Limb (tissue), 2 donors: ENCODE measurements around the gene RCVRN.
"Not testable (repeated sequence)": the region's sequence is repeated elsewhere in the genome, so short reads cannot be mapped to it uniquely, and the experiment has no call there.

Experiments used
- DNase-seq, 2 donors: peaks; one replicate each; pipeline ENCODE4 v3.0.0-alpha.2; 2016; ENCODE audit errors: extremely low spot score in 2 of 2

RCVRN gene

DNA sequence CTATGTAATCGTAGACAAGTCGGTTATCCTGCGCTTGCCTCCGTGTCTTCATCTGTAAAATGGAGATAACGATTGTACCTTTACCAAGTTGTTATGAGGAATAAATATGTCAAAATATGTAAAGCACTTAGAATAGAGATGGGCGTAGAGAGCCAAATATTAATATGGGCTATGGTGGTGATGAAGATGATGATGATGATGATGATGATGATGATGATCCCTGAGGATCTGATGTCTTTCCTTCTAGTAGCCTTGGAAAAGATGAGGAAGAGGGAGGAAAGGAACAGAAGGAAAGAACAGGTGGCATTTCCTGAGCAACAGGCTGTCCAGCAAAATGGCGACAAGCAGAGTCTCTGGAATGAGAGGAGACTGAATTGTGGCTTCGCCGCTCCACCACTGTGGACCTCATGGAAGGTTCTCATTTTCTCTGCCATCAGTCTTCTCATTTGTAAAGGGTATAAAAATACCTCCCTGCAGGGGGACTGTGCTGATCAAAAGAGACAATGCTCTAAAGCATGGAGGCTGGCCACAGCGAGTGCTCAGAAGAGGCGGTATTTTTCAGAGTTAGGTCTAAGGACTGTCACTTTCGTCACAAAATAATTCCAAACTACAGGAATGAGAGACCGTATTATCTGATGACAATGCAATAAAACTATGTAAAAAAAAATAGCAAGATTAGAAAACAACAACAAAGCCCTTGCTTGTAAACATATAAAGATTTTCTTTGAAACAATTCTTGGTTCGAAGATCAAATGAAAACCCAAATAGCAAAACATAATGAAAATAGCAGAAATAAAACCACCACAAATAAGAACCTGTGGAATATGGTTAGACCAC, 17.2 kb upstream of the RCVRN start:
- no peak for DNase-seq

DNA sequence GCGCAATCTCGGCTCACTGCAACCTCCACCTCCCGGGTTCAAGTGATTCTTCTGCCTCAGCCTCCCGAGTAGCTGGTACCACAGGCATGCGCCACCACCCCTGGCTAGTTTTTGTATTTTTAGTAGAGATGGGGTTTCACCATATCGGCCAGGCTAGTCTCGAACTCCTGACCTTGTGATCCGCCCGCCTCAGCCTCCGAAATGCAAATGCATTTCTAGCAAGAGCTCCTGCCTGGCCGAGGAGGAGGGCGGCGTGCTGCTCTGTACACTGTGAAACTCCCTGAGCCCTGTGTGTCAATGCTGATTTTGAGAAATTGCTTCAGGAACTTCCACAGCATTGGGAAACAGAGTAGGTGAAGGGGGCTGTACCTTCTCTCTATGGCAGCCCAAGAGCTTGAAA, 16.1 kb upstream of the RCVRN start:
- DNase-seq, result not testable (repeated sequence)

DNA sequence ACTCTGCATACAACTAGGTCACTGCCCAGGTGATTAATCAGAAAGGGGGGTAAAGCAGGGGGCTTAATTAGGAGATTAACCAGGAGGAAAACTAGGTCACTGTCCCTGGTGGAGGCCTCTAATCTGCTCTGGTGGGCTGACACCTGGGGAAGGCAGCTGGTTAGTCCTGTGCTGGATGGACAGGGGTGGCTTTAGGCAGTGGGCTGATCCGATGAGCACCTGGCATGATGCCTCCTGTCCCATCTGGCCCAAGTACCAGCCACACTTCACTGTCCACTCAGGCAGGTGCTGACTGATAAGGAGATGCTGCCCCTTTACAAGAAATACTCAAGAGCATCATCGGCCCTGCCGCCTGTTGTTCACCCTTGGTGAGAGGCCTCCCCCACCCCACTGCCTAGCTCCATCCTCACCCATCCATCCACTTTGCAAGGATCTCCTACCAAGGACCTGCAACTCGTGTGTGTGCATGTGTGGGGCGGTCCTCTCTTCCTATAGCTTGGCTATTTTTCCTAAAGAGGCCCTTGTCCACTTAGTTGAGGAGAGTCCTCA, 13.8 kb upstream of the RCVRN start:
- no peak for DNase-seq

DNA sequence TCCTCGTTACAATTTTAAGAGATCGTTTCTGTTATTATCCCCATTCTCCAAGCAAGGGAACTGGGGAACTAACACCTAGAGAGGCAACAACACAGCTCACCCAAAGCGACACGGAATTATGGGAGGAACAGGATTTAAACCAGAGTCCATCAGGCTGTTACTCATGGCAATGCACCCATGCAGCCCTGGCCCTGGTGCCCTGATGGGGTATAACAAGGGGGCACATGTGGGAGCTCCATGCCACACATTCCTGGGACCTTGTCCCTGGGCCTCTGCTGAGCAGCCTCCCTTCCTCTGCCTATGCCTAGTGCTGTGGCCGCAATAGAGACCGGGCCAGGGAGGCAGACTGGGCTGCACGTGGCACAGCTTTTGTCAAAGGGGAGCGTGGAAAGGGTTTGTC, 13.3 kb upstream of the RCVRN start:
- DNase-seq, result no peak

DNA sequence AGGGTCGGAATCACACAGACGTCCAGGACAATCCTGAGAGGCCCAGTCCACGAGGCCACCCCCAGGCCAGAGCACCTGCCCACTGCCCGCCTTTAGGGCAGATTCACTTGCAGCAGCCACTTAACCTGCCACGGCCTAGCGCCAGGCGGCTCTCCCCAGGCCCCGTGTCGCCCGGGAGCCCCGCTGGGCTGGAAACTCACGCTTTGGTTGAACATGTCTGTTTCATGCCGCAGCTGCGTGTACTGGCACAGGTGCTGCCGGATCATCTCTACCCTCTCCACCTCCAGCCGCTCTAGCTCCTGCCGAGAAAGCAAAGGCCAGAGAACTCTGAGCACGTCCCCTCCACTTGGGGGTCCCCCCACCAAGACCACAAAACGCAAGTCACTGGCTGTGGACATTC, 12.7 kb upstream of the RCVRN start:
- no peak for DNase-seq

DNA sequence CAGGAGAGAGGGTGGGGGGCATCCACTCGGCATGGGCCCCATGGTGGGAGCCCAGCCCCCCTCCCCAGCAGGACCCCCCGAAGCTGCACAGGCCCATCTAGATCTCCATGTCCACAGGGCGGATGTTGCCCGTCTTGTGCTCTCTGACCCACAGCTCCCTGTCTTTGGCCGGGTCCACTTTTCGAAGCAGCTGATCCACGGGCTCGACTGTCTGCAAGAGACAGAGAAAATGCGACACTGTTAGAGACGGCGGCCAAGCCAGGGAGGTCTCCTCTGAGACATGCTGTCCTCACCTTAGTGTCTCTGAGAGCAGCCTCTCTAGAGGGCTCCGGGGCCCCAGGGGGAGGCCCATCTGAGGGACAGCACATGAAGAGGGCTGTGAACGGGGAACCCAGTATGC, 12.1 kb upstream of the RCVRN start:
- no peak for DNase-seq

DNA sequence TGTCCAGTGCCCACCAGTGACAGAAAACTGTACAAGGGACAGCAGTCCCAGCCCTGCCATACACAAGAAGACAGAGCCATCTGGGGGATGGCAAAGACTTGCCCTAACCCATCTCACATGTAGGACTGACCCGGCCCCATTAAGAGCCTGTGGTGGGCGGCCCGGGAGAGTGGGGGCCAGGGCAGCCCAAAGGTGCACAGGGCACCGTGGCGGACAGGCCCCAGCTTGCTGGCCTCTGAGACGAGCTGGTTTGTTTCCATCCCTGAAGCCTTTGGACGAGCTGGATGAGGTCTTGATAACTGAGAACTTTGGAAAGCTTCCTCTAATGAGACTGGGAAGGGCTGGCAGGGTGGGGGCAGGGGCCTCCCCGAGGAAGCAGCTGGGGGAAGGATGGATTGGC, 11.0 kb upstream of the RCVRN start:
- DNase-seq, result no peak

DNA sequence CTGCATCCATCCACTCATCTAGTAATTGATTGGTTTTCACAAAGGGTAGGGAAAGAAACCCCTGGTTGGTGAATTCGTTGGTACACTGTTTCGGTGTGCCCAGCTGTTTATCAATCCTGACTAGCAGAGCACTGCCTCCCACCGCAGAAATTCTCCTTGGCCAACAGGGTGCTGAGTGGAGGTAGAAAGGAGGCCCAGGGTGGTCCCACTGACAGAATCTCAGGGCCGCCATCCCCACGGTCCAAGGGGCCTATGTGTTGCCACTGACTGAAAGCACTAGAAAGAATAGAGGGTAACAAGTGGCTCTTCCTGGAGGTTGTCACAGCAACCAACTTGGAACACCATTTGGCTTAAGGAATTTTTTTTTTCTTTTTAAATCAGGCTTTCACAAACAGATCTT, 8.4 kb upstream of the RCVRN start:
- no peak for DNase-seq

DNA sequence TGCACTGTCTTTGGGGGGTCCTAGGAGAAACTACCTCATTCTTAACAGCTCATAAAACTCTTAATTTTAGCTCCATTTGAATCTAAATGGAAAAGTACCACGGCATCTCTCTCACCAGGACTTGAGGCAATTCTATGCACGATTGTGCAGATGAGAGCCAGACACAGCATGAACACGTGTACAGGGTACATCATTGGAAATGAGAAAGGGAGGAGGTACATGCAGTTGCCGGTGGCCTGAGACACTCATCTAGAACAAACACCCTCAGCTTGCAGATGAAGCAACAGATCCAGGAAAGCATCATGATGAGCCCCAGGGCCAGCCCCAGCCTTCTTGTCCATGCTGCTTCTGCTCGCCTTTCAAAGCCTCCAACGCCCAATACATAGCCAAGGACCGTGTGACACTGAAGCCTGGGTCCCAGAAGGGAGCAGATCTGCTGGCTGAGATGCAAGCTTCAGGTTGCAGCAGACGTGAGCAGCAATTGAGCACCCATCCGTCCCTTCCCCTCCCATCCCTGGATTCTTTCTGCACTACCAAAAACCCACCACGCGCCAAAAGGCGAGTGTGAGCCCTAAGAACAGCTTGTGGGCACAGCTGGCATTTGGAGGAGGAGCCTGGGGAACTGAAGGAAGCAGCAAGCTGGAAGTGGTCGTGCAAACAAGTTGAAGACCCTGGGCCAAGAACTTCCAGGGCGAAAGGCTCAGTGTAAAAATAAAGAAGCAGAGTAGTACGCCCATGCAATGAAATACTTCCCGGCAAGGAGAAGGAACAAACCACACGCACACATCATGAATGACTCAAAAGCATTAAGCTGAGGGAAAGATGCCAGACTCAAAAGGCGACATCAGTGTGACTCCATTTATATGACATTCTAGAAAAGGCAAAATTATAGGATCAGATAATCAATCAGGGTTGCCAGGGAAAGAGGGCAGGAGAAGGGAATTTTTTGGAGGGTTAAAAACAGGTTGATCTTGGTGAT, 7.3 kb upstream of the RCVRN start:
- no peak for DNase-seq

DNA sequence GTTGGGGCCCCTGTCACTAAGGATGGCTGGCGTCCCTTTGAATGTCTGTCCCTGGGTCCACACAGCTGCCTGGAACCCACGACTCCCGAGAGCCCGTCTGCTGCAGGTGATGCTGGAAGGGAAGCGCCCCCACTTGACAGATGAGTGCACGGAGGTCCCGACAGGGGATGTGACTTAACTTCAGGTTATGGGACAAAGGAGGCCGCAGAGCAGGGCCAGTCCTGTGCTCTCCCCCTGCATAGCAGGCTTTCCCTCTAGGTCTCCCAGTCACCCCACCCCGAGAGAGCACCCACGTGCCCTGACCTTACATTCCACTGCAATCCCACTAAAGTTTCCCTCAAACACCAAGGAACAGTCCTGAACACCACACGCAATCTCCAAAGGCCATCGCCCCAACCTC, 6.0 kb upstream of the RCVRN start:
- DNase-seq, result no peak

DNA sequence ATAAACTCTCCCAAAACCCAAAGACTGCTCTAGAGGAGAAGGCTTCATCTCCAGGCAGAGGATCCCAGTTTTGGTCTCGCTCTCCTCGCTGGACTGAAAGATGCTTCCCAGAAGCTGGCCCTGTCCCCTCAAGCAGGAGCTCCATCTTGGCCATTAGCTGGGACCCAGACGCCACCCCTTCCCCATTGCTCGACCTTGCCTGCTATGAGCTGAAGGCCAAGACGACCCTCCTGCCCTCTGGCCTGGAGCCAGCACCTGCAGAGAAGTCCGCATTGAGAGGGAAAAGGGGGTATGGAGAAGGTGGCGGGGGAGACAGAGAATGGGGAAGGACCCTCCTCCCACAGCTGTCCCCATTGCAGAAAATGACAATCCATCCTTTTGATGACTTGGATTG, 3.6 kb upstream of the RCVRN start:
- DNase-seq, result no peak

DNA sequence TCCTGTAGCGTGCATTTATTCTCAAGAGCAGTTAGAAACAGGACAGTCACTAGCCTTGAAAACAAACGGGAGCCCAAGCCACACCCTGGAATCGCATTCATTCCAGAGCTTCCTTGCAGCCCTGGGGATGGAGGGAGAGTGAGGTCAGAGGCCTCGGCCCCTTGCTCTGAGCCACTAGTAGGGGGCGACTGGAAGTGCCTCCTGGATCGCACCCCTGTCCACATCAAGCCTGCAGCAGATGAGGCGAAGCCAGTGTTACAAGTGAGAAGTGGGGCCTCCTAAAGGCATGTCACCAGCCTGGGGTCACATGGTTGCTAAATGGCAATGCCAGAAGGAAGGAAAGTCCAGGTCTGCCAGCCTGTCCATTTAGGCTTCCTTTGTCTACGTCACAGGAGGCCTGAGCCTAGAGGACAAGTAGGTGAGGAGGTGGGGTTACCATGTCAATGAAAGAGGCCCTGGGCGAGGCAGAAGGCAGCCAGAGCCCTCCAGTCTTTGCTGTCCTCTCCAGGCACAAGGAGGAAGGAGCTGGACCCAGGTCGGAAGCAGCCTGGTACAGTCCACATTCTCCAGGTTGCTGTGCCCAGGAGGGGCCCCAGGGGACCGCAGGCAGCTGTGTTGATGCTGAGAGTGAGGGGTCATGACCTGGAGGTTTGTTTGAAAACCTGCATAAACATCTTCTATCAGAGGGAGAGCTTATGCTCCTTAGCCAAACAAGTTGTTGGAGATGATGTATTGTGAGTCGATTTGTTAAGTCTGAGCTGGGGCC, 3.0 kb upstream of the RCVRN start:
- no peak for DNase-seq

DNA sequence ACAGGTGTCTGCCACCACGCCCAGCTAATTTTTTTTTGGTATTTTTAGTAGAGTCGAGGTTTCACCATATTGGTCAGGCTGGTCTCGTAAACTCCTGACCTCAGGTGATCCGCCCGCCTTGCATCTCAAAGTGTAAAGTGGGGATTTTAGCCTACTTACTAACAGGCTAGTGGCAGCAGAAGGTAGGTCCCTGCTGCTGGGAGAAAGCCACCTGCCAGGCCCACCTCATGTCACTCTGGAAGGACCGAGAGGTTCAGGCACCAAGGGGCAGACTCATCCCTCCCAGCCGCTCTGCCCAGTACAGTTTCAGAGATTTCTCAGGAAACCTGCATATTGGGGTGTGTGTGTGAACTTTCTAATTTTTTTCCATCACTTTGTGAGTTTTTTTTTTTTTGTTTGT, 2.1 kb upstream of the RCVRN start:
- no peak for DNase-seq

DNA sequence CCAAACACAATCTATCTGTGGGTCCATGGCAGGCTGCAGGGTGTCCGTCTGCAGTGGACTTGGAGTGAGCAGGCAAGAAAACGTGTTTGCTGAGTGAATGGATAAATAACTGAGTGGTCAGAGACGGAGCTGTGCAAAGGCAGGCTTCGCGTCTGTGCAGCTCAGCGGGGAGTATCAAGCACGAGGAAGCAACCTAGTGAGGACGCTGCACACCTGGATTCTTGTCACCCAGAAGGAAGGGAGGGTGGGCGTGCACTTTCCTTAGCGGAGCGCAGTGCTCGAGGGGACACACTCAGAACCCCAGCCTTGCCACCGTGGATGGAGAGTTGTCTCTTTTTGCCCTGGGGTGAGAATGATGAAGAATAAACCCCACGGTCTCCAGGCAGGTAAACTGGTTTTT, 1.5 kb upstream of the RCVRN start:
- no peak for DNase-seq

DNA sequence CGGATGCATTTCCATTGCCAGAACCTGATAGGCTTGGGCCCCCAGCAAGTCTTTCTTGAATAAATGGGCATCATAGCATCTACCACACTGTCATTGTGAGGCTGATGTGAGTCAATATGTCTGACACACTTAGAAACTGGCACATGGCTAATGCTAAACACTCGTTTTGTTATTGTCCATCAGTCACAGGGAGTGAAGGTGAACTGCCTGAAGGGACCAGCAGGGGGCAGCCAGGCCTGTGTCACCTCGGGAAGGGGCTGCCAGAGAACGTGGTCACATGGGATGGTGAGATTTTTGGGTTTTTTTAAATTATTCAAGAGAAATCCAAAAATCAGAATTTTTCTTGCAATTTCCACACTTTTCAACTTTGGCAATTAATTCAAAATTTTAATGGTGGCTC, 831 bp upstream of the RCVRN start:
- DNase-seq, result no peak

DNA sequence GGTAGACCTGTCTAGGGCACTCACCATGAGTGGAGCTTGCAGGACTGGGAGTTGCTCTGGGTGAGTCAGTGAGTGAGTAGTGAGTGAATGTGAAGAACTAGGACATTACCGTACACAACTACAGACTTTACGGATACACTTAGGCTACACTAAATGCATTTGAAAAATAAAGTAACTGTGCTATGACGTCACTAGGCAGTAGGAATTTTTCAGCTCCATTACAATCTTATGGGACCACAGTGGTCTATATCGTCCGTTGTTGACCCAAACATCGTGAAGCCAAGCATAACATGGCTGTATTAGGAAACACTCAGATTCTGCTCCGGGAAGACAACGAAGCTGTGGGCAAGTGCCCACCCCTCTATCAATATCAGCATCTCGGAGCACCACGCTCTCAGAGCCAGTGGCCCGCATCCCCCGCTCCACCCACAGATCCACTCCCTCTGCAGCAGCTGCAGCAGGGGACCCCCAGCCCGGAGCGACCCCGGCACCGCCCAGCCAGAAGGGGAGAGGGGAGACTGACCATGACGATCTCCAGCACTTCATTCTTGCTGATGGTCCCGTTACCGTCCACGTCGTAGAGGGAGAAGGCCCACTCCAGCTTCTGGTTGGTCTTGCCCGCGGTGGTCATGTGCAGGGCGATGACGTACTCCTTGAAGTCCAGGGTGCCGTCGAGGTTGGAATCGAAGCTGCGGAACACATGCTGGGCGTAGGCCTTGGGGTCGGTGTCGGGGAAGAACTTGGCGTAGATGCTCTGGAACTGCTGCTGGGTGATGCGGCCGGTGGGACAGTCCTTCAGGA, 594 bp downstream of the RCVRN start:
- DNase-seq, result no peak

DNA sequence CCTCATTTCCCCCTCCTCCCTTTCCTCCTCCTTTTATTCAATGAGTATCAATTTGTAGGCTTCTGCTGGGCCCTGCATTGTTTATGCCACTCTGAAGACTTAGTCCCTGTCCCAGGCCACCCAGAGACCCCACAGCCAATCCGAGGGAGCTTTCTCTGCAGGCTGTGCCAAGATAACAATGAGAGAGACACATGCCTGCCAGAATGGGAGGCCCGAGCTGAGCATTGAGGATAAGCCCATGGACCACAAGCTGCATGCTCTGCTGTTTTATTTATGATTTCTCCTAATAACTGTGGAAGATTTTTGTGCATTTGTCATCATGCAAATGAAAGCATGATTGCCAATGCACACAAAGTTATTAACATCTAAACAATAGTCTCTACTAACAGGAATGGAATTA, 3.0 kb downstream of the RCVRN start:
- no peak for DNase-seq

DNA sequence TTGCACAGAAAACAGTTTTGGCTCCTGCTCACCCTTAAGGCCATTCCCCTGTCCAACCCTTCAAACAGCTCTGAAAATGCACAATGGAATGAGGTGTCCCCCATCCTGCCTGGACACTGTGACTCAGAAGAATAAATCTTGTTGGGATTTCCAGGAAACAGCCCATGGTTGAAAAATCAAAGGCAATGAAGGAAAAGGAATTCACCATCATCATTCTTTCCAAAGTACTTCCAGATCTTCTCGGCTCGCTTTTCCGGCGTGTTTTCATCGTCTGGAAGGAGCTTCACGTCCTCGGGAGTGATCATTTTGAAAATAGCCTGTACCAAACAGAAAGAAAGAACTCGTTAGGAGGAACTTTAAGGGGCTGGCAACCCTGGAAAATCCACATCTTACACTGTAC, 4.3 kb downstream of the RCVRN start:
- peak in 1 of 2 donors; percentile 23 for DNase-seq

DNA sequence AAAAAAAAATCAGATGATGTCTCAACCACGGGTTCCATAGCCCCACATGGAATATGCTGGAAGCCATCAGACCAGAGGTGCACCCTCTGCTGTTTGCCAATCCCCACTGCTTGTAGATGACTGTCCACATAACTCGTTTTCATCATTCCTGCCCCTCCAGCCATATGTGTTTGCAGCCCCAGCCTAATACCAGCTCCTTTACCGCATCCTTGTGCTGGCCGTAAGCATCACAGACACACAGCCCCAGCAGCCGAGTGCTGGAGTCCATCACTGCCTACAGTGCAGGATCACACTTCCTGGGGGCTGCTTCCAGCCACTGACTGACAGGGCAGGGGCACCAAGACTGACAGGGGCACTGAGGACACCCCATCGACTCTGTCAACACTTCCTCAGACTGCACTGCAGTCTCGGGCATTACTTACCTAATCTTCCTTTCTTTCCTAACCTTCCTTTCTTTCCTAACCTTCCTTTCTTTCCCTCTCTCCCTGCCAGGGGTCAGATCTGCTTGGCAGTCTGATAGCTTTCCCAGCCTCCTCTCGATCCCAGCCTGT, 5.0 kb downstream of the RCVRN start:
- no peak for DNase-seq

DNA sequence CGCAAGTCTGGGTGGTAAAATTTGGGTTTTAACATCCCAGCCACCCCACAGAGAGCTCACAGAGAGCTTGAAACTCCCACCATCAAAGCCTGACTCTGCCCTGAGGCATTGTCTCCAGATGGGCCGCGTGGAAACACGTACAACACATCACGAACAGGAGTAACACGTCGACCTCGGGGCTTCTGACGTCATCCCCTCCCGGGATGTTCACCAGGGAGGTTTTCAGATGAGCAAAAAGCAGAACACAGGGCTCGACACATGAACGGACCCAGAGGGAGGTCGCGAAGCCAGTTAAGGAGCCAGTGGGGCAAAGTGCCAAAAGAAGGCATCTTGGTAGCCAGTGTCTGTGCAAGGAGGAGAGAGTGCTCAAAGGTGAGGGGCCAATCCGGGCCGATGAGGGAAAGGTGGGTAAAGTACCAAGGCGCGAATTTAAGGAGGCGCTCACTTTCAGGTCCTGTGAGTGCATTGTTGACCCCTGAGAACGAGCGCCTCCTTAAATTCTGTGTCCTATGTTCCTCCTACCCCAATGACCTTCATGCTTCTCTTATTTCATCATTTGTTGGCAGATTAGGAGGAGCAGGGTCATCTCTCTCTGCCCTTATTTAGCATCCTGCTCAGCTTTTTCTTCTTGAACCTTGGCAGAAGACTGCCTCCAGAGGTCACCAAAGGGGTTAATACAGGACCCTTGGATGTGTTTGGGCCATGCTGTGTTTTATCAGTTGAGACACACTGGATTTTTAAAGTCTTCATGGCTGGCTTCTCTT, 5.6 kb downstream of the RCVRN start:
- no peak for DNase-seq
